Measurements from ENCODE around the gene EML2.

The EML2 gene

DNA sequence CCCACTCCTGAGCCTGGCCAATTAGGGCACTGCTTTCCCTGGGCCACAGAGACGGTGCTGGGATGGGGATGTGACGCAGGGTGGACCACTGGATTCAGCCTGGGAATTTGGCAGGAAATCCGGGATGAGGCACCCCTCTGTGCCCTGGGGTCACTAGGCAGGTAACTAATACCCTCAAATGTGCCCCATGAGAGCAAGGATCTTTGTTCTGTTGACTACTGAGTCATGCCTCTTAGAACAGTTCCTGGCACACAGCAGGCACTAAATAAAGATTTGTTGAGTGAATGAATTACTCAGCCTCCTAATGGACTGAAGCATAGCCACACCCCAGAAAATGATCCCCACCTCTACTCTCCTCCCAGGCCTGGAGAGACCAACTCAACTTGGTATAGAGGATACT, 70.5 kb downstream of the EML2 start:
- no peak for TF ChIP-seq ZFX (IDR thresholded peaks at IDR 0.05; ENCODE audit: borderline replicate concordance)
- TF ChIP-seq, protein P1, sequence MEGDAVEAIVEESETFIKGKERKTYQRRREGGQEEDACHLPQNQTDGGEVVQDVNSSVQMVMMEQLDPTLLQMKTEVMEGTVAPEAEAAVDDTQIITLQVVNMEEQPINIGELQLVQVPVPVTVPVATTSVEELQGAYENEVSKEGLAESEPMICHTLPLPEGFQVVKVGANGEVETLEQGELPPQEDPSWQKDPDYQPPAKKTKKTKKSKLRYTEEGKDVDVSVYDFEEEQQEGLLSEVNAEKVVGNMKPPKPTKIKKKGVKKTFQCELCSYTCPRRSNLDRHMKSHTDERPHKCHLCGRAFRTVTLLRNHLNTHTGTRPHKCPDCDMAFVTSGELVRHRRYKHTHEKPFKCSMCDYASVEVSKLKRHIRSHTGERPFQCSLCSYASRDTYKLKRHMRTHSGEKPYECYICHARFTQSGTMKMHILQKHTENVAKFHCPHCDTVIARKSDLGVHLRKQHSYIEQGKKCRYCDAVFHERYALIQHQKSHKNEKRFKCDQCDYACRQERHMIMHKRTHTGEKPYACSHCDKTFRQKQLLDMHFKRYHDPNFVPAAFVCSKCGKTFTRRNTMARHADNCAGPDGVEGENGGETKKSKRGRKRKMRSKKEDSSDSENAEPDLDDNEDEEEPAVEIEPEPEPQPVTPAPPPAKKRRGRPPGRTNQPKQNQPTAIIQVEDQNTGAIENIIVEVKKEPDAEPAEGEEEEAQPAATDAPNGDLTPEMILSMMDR (IDR thresholded peaks at IDR 0.05): no peak
- H3K27ac ChIP-seq: 0 out of 2 replicates have a peak overlapping the region, but pooled peaks have one; percentile 39

DNA sequence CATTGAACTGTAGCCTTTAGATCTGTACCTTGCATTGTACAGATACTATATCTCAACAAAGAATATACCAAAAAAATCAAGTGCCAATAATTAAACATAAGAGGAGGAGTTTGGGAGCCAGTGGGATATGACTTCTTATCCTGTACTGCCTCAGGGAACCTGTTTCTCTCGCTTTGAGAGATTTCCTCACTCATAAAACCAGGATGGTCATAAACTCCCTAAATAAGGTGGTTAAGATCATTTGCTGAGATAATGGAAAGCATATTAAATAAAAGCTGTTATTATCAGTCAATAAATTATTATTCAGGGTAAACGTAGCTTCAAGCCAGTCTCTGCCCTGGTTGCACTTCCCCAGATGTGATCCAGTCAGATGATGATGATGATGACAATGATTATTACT, 71.6 kb downstream of the EML2 start:
- TF ChIP-seq, protein P1 (IDR thresholded peaks at IDR 0.05): no peak
- TF ChIP-seq ZFX (IDR thresholded peaks at IDR 0.05; ENCODE audit: borderline replicate concordance): no peak
- peak overlapping the region; percentile 39 for H3K27ac ChIP-seq

DNA sequence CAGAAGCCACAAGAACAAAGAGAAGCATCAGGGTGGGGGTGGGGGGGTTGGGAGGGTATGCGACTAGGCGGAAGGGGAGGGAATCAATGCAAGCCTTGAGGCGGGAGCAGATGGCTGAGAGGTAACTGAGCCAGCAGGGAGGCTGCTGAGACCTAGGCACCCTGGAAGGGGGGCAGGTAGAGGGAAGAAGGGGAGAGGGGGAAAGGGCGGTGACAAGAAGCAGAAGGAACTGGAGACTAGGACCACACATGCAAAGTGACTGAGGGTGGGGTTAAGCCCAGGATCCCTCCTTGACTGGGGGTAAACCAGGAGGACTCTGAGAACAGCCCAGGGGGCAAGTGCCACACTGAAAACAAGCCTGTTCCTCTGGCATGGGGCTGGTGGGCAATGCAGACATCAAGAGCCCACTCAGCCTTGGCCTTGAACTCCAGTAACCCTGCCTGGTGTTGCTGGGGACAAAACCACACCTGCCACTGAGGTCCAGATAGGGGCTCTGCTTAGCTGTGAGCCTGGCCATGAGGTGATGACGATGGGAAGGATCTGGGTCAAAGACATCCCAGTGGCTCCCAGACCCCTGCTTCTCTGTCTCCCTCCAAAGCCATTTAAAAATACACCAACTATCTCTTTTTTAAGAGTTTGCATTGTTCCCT, 74.9 kb downstream of the EML2 start:
- no peak overlapping the region for H3K27ac ChIP-seq
- TF ChIP-seq, protein P1 (IDR thresholded peaks at IDR 0.05): no peak
- TF ChIP-seq ZFX (IDR thresholded peaks at IDR 0.05; ENCODE audit: borderline replicate concordance): no peak

DNA sequence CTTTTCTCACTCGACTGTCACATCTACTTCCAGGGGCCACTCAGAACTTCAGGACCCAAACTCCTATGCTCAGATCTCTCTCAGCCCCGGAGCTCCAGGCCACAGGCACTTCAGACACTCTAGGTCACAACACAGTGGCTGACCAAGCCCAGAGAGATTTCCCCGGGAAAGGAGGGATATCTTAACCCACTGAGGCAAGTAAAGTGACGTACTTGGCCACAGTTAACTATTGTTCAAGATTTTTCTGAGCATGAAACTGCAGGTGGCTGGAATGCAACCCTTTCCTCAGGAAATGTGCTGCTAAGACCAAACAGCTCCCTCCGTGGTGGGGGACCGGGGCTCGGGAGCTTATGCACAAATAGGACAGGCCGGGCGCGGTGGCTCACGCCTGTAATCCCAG, 78.5 kb downstream of the EML2 start:
- H3K27ac ChIP-seq: no peak overlapping the region
- TF ChIP-seq, protein P1 (IDR thresholded peaks at IDR 0.05): no peak
- no peak for TF ChIP-seq ZFX (IDR thresholded peaks at IDR 0.05; ENCODE audit: borderline replicate concordance)

DNA sequence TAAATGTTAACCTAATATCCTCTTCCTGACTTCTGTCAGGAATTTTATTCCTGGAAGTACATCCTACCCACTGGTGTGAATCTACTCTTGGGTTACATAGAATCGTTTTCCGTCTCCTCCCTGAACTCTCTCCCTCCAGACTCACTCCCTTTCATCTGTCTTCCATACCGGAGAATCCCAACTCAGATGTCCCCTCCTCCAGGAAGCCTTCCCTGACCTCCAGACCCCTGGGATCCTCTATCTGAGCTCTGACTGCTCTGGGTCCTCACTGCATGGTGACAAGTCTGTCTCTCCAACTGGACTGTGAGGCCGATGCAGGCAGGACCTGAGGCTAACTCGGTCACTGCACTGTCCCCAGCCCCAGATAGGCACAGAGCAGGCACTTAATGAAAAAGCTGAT, 79.2 kb downstream of the EML2 start:
- no peak overlapping the region for H3K27ac ChIP-seq
- no peak for TF ChIP-seq ZFX (IDR thresholded peaks at IDR 0.05; ENCODE audit: borderline replicate concordance)
- TF ChIP-seq, protein P1 (IDR thresholded peaks at IDR 0.05): no peak

All from 22Rv1 (cell line).